Activated T-cell treated with anti-CD3 and anti-CD28 coated beads for 4 hours (primary cell): ENCODE results near the gene EXOC2.

Source experiments
- DNase-seq: peaks from one replicate; pipeline ENCODE4 v3.0.0-alpha.2; 2020

EXOC2 gene

GRCh38 chr6:439641-440167 lies 253.2 kb downstream of the EXOC2 start:
- no peak for DNase-seq

- DNase-seq, result no peak
These were observed 254.2 kb downstream of the EXOC2 start for GRCh38 chr6:438634-439170.

- DNase-seq, result no peak
These were observed 255.9 kb downstream of the EXOC2 start for GRCh38 chr6:437037-437392.

- no peak for DNase-seq
These were observed 256.5 kb downstream of the EXOC2 start for GRCh38 chr6:436308-437036.

GRCh38 chr6:435441-436307 lies 257.3 kb downstream of the EXOC2 start:
- DNase-seq, result no peak
